ENCODE measurements around the gene RAVER1. TPM values are rescaled to one million over a fixed set of nuclear protein-coding genes. Genes with fewer than 3 reads are reported as not detected.

The RAVER1 gene
- total and polyA plus RNA-seq, 9 of the 15 experiments (the other 6 are each of a cell fraction or from before 2014, with no cell fraction given) = 0.06 to 113 (median 7.0) TPM

DNA sequence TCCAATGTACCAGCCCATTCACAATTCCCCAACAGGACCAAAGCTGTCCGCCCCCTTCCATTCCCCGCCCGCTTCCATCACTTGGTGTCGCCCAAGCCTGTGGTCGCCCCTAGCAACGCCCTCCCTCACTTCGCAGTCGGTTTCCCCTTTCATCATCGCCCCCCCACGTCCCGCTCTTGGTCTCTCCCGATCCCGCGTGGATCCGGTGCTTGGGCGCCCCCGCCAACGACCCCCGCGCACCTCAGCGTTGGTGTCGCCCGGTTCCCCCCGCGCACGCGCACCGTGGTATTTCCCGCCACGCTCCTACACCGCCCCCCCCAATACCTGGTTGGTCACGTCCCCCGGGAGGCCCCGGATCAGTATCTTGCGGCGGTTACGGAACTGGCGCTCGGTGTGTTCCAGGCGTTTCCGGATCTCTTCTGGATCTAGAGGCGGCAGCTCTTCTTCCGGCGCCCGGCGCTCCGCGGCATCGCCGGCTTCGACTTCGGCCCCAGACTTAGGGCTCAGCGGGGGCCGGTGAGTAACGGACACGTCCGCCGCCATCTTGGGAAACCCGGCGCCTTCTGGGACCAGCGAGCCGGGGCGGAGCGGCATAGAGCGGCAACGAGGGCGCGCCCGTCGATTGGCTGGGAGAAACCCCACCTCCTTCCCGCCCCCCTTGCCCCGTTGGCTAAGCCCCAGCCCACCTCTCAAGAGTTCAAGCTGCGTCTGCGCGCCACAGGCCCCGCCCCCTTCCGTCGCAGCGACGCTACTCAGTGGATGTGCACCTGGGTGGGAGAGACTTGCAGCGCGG lies at the start of gene RAVER1 (continued):
- TF ChIP-seq CBFB (CRISPR knock-in tag; IDR thresholded peaks at IDR 0.05) (no peak), CREBBP (IDR thresholded peaks at IDR 0.05; ENCODE audit: low read depth, low read length) (no peak), MYBL2 (IDR thresholded peaks at IDR 0.05; ENCODE audit: low read depth) (no peak), MYBL2 (CRISPR knock-in tag; IDR thresholded peaks at IDR 0.05; ENCODE audit: borderline replicate concordance) (no peak), KLF6 (CRISPR knock-in tag; IDR thresholded peaks at IDR 0.05; ENCODE audit: borderline replicate concordance) (0 out of 2 replicates have a peak, but pooled peaks have one; percentile 25), C11orf30 (IDR thresholded peaks at IDR 0.05; ENCODE audit: low read depth) (peak; percentile 93), MCM7 (IDR thresholded peaks at IDR 0.05) (no peak), HDAC2 (IDR thresholded peaks at IDR 0.05) (peak; percentile 77; the same call in 1 of the 2 replicates), HOXB6 (CRISPR knock-in tag; IDR thresholded peaks at IDR 0.05; ENCODE audit: borderline replicate concordance) (no peak), TRIM24 (IDR thresholded peaks at IDR 0.05) (peak in 1 of 2 experiments; percentile 68; a peak in 2 of 4 replicates), ZFP30 (CRISPR knock-in tag; IDR thresholded peaks at IDR 0.05; ENCODE audit: borderline replicate concordance) (no peak), TAF9B (IDR thresholded peaks at IDR 0.05; ENCODE audit: partially characterized antibody) (peak; percentile 96), ARHGAP35 (IDR thresholded peaks at IDR 0.05; ENCODE audit: partially characterized antibody) (no peak), CBX5 (IDR thresholded peaks at IDR 0.05; ENCODE audit: borderline replicate concordance, low read depth) (no peak), ZNF778 (CRISPR knock-in tag; IDR thresholded peaks at IDR 0.05) (no peak), BRD4 (IDR thresholded peaks at IDR 0.05) (no peak; the same call in 1 of the 2 replicates), MTF1 (CRISPR knock-in tag; IDR thresholded peaks at IDR 0.05; ENCODE audit: borderline replicate concordance) (no peak), ELF2 (CRISPR knock-in tag; IDR thresholded peaks at IDR 0.05) (peak; percentile 72), IRF1 (CRISPR knock-in tag; IDR thresholded peaks at IDR 0.05; ENCODE audit: borderline replicate concordance) (no peak), ZNF224 (CRISPR knock-in tag; IDR thresholded peaks at IDR 0.05) (no peak), ZBTB43 (CRISPR knock-in tag; IDR thresholded peaks at IDR 0.05) (0 out of 2 replicates have a peak, but pooled peaks have one; percentile 8)
- TF ChIP-seq, protein P1, sequence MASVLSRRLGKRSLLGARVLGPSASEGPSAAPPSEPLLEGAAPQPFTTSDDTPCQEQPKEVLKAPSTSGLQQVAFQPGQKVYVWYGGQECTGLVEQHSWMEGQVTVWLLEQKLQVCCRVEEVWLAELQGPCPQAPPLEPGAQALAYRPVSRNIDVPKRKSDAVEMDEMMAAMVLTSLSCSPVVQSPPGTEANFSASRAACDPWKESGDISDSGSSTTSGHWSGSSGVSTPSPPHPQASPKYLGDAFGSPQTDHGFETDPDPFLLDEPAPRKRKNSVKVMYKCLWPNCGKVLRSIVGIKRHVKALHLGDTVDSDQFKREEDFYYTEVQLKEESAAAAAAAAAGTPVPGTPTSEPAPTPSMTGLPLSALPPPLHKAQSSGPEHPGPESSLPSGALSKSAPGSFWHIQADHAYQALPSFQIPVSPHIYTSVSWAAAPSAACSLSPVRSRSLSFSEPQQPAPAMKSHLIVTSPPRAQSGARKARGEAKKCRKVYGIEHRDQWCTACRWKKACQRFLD (CRISPR knock-in tag; IDR thresholded peaks at IDR 0.05) = peak; percentile 67; the same call in 1 of the 2 replicates
- TF ChIP-seq, protein P2, sequence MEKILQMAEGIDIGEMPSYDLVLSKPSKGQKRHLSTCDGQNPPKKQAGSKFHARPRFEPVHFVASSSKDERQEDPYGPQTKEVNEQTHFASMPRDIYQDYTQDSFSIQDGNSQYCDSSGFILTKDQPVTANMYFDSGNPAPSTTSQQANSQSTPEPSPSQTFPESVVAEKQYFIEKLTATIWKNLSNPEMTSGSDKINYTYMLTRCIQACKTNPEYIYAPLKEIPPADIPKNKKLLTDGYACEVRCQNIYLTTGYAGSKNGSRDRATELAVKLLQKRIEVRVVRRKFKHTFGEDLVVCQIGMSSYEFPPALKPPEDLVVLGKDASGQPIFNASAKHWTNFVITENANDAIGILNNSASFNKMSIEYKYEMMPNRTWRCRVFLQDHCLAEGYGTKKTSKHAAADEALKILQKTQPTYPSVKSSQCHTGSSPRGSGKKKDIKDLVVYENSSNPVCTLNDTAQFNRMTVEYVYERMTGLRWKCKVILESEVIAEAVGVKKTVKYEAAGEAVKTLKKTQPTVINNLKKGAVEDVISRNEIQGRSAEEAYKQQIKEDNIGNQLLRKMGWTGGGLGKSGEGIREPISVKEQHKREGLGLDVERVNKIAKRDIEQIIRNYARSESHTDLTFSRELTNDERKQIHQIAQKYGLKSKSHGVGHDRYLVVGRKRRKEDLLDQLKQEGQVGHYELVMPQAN (IDR thresholded peaks at IDR 0.05; ENCODE audit: borderline replicate concordance) = peak; percentile 82

All from K562 (cell line).